ENCODE data around the gene LHPP.

The LHPP gene

GRCh38 chr10:124649214-124649613 lies 187.6 kb downstream of the LHPP start:
- no peak for DNase-seq

- no peak for DNase-seq
Measured at GRCh38 chr10:124650263-124650662, 188.6 kb downstream of the LHPP start.

DNA sequence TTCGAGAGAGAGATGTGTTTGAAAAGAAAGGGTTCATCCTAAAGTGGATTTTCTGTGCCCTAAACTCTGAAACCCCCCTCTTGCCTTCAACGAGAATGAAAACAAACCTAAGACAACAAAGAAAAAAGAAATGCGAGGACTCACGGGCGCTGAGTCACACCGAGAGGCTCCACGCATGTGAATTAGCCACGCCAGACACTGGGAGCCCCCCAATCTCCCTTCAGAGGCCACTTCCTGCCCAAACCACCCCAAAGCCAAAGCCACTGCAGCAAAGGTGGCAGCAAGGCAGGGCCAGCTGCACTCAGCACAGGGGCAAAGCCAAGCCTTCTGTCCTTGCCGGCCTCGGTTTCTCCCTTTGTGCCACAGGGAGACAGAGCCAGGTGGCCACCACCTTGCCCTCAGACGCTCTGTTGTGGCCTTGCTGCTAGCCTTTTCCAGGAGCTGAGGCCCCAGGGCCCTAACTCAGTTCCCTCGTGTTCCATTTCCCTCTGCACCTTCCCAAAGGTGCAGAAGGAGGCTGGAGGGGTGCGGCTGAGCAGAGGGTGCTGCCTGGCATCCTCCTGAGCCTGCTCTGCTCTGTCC lies 189.3 kb downstream of the LHPP start:
- no peak for DNase-seq

- DNase-seq, result no peak
Measured at GRCh38 chr10:124651402-124651891, 189.8 kb downstream of the LHPP start.

GRCh38 chr10:124652200-124652599 lies 190.6 kb downstream of the LHPP start:
- no peak for DNase-seq

- no peak for DNase-seq
Measured at GRCh38 chr10:124652701-124653100, 191.1 kb downstream of the LHPP start.

DNA sequence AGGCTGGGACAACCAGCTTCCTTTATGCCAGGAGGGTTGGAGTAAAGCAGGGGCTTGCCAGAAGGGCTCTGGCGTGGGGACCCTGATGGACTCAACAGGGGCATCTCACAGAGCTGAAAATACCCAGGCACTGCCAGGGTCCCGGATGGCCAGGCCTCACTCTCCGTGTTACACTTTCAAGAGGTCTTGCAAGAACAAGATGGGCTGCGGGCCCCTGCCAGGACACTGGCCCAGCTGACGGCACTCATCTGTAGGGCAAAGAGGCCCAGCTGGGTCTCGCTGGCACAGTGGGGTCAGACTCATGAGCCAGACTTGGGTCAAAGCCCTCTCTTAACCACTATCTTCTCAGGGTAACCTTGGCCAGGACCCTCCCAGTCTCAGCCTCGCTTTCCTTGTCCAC lies 191.7 kb downstream of the LHPP start:
- DNase-seq, result no peak

DNA sequence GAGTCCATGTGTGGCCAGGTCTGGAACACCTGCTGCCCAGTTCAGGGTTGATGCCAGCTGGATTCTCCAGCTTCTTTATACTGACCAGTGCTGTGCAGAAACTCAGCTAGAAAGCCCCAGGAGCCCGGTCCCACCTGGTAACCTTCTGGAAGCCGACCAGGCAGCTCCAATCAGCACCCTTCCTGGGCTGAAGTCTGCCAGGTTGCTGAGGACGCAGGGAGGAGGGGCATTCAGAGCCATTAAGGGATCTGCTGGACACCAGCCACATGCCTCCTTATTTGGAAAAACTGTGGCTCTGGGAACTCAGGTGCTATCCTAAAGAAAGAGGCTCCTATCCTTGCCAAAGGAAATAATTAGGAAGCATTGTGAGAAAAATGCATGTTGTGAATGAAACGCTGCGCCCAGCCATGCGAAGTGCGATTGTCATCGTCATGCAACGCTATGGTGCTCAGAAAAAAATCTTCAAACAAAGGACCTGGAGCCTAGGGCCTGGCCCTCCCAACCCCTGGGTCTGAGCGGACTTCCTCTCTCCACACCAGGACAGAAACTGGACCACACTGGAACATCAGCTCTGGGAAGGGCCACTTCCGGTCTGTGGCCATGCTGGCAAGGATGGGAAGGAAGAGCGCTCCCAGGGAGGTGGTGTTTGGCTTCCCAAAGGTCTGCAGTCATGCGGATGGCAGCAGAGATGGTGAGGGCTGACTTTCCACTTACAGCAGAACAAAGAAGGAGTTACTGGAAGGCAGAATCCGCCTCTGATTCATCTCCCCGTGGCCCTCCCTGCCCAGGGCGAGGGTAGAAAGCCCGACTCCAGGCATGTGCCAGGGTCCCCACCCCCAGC lies 192.4 kb downstream of the LHPP start:
- DNase-seq, result no peak

DNA sequence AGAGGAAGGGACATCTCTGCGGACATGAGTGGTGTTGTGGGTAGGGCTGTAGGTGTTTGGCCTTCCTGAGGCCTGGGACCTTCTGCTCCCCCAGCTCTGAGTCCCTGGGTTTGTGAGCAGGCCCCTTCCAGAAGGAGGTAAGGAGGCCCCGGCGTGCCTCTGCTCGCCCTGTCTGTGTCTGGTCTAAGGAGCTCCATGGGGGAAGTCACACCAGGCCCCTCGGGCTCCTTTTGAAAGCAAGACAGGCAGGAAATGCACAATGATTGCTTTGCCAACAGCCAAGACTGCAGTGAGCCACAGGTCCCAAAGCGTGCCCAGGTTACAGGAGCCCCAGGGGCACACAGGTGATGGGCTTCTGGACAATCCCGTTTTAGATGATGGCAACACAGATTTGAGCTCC lies 193.1 kb downstream of the LHPP start:
- DNase-seq, result no peak

GRCh38 chr10:124655191-124656112 lies 193.8 kb downstream of the LHPP start:
- DNase-seq, result no peak

- DNase-seq, result no peak
Measured at GRCh38 chr10:124656113-124656490, 194.5 kb downstream of the LHPP start.

DNA sequence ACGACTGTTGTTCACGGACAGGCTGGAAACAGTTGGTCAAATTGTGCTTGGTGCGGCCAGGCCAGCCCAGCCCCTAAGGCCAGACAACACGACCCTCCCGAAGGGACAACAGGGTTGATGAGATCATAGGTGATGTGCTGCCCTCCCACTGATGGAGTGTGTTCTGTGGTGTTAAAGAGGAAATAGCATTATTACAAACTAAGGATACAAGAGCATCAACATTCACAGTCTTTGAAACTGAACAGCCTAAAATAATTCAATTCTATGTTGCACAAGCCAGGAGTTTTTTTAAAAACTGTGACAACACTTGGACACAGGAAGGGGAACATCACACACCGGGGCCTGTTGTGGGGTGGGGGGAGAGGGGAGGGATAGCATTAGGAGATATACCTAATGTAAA lies 194.9 kb downstream of the LHPP start:
- no peak for DNase-seq

DNA sequence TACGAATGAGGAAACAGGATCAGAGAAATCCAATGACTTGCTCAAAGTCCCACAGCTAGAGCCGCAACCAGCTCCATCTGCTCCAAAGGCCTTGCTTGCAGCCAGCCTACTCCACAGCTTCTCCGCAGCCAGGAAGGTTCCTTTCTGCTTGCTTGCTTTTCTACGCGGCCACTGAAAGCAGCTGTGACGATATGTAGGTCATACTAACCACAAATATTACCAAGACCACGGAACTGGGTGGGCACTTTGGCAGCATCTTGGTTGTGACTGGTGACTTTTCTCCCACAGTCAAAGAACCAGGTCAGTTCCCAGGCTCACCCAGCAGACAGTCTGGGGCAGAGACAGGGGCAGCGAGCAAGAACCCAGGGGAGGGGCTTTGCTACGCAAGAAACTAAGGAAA lies 196.2 kb downstream of the LHPP start:
- no peak for DNase-seq

DNA sequence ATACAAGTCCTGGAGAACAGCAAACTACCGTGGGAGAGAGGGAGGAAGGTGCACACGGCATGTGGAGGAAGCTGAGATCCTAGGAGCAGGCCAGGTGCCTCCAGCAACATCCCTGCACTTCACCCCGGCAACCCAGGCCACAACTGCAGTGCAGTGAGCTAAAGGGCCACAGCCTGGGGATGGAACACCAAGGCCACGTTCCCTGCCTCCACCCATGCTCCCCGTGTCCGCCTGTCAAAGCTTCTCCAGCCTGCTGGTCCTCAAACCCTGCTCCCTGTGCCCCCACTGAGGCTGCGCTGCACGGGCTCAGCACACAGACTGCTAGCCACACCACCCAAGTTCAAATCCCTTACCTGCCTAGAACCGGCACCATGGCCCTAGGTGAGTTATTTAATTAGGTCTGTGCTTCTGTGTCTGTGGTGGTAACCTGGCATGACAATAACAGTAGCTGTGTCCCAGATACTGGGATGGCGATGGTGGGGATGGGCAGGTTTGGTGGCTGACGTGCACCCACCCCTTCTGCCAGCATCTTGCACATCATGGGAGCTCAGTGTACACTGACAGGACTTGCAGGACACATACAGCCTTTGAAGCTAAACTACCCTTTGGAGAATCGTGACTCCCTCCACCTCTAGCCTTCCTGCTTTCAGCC lies 197.1 kb downstream of the LHPP start:
- DNase-seq, result no peak

GRCh38 chr10:124659380-124659779 lies 197.8 kb downstream of the LHPP start:
- DNase-seq, result no peak

DNA sequence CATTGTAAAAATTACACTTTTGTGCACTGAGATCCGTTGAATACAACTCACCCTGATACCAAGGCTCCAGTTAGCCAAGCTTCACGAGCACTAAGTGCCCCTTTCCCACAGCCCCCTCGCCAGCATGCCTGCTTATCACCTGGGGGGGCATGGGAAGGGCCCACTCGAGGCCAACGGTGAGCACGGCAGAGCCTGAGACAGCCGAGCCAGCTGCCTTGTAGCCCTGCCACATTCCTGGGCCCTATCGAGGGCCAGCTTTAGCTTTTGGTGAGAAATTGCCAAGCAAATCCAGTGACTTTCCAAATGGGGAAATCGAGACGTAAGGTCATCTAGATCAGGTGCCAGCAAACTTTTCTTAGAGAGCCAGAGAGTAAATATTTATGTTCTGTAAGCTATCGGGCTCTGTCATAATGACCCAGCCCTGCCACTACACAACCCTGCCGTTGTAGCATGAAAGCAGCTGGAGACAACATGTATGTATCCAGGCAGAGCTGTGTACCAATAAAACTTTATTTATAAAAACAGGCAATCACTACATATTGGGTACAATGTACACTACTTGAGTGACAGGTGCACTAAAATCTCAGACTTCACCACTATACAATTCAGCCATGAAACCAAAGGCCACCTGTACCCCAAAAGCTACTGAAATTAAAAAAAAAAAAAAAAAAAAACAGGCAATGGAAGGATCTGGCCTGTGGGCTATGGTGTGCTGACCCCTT lies 198.9 kb downstream of the LHPP start:
- no peak for DNase-seq

DNA sequence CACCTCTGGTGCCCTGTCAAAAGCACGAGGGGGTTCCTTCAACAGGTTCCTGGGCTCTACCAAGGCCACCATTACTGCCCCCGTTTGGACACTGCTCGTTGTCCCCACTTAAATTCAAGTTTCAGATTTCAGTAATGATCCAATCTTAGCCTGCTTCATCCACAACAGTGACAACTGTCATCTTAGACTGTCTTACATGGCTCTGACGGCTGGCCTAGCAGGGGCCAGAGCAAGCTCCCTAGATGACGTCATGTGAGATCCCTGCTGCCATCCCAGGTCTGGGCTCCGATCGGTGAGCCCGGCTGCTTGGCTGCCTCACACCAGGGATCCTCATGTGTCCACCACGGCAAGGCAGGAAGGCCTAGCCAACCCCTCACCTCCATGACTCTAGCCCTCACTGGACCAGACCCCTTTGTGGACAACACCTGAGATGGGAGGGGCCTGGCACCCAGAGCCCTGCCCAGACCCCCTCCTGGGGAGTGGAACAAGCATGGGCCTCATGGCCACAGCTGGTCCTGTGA lies 200.1 kb downstream of the LHPP start:
- DNase-seq, result no peak

GRCh38 chr10:124663228-124663627 lies 201.6 kb downstream of the LHPP start:
- DNase-seq, result no peak

All from NCI-H1417 treated with DMSO at 0.1 percent for 48 hours (cell line).